Measurements from ENCODE around the gene MRPL48. TPM values are rescaled to one million over a fixed set of nuclear protein-coding genes. Genes with fewer than 3 reads are reported as not detected.
"Not testable (repeated sequence)": the region's sequence is repeated elsewhere in the genome, so short reads cannot be mapped to it uniquely, and the experiment has no call there.

Gene MRPL48
- total RNA-seq, 1 donor from 2014 or later, result 58.3 TPM

- intact Hi-C loops (cut with micrococcal nuclease), result no loop called here
Measured at GRCh38 chr11:73833067-73833466, 45.4 kb downstream of the MRPL48 start.

GRCh38 chr11:73838443-73839122, 50.9 kb downstream of the MRPL48 start:
- intact Hi-C loops (cut with micrococcal nuclease), result no loop called here

GRCh38 chr11:73839123-73839457, 51.4 kb downstream of the MRPL48 start:
- intact Hi-C loops (cut with micrococcal nuclease), result no loop called here

- intact Hi-C loops (cut with micrococcal nuclease), result no loop called here
Measured at GRCh38 chr11:73851046-73851764, 63.5 kb downstream of the MRPL48 start.

- intact Hi-C loops (cut with micrococcal nuclease), result no loop called here
Measured at GRCh38 chr11:73852049-73852448, 64.4 kb downstream of the MRPL48 start.

GRCh38 chr11:73854680-73855079, 67.0 kb downstream of the MRPL48 start:
- intact Hi-C loops (cut with micrococcal nuclease), result no loop called here

GRCh38 chr11:73856031-73856567, 68.4 kb downstream of the MRPL48 start:
- intact Hi-C loops (cut with micrococcal nuclease), result no loop called here

GRCh38 chr11:73859671-73860070, 72.0 kb downstream of the MRPL48 start:
- intact Hi-C loops (cut with micrococcal nuclease), result no loop called here

- intact Hi-C loops (cut with micrococcal nuclease), result no loop called here
Measured at GRCh38 chr11:73860202-73860601, 72.5 kb downstream of the MRPL48 start.

- intact Hi-C loops (cut with micrococcal nuclease), result no loop called here
Measured at GRCh38 chr11:73862986-73863385, 75.3 kb downstream of the MRPL48 start.

GRCh38 chr11:73866095-73866579, 78.5 kb downstream of the MRPL48 start:
- intact Hi-C loops (cut with micrococcal nuclease), result no loop called here

- intact Hi-C loops (cut with micrococcal nuclease), result no loop called here
Measured at GRCh38 chr11:73866586-73866996, 78.9 kb downstream of the MRPL48 start.

- intact Hi-C loops (cut with micrococcal nuclease), result no loop called here
Measured at GRCh38 chr11:73869332-73869949, 81.8 kb downstream of the MRPL48 start.

- intact Hi-C loops (cut with micrococcal nuclease), result no loop called here
Measured at GRCh38 chr11:73870261-73870660, 82.6 kb downstream of the MRPL48 start.

GRCh38 chr11:73872749-73873357, 85.2 kb downstream of the MRPL48 start:
- intact Hi-C loops (cut with micrococcal nuclease), result no loop called here

GRCh38 chr11:73875380-73875779, 87.7 kb downstream of the MRPL48 start:
- intact Hi-C loops (cut with micrococcal nuclease), result no loop called here

GRCh38 chr11:73875840-73876239, 88.2 kb downstream of the MRPL48 start:
- intact Hi-C loops (cut with micrococcal nuclease), result loop anchor here (1.0 to 2.0 kb wide), 6 partner anchors 88 to 522 kb away; partner anchors contain the start of genes C2CD3, PGM2L1, PPME1 and RAB6A

- intact Hi-C loops (cut with micrococcal nuclease), result loop anchor here (1.0 to 2.0 kb wide), 6 partner anchors 88 to 522 kb away; partner anchors contain the start of genes C2CD3, PGM2L1, PPME1 and RAB6A
Measured at GRCh38 chr11:73876424-73877310, 89.0 kb downstream of the MRPL48 start, which contains the start of the genes COA4 and PAAF1. COA4 (minus strand) TSS chr11:73876846; CDS start chr11:73873378, 3,468 bp downstream. PAAF1 (plus strand) TSS chr11:73876999; CDS start chr11:73877022, 23 bp downstream.

GRCh38 chr11:73878771-73879170, 91.1 kb downstream of the MRPL48 start:
- intact Hi-C loops (cut with micrococcal nuclease), result no loop called here

- intact Hi-C loops (cut with micrococcal nuclease), result not testable (repeated sequence)
Measured at GRCh38 chr11:73880449-73880848, 92.8 kb downstream of the MRPL48 start.
